Measurements from ENCODE around the gene KMT2D.
"Not testable (repeated sequence)": the region's sequence is repeated elsewhere in the genome, so short reads cannot be mapped to it uniquely, and the experiment has no call there.

The KMT2D gene

DNA sequence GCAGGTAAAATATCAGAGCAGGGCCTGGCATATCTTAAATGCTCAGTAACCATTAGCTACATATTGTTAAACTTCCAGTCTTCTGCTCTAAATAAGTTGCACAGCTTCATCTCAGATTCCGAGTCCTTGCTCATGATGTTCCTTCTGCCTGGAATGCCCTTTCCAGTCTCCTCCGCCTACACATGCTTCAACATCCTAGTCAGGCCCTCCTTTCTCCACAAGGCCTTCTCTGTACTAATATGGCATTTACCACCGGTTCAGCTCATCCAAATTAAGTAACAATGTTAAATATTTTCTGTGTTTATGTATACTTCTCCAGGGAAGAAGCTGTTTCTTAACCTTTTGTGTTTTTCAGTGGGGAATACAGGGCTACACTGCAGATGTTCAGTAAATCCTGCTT is 25.5 kb upstream of the KMT2D start:
- DNase-seq, result no peak

DNA sequence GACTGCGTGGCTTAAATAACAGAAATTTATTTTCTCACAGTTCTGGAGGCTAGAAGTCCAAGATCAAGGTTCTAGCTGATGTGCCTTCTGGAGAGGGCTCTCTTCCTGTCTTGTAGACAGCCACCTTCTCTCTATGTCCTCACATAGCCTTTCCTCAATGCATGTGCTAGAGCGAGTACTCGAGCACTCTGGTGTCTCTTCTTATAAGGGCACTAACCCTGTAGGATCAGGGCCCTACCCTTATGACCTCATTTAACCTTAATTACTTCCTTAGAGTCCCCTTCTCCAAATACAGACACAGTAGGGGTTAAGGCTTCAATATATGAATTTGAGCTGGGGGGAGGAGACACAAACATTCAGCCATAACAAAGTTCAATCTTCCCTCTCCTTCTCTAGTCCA is 23.8 kb upstream of the KMT2D start:
- DNase-seq, result no peak

DNA sequence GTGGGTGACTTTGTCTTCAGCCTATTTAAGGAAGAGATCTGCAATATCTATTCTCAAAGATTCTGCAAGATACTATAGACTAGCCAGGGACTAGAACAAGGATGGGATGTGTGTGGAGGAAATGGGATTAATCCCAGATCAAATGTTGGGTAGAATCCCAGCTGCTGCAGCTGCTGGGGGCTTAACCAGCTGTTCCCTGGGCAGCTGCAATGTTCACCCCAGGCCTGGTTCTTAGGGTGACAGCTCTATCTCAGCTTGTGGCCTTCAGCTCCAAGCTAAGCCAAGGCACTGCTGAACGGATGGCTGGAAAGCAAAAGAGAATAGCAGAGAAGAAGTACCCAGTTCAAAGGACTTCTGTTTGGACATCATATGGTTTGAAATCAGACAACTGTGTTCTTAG is 19.2 kb upstream of the KMT2D start:
- no peak for DNase-seq

DNA sequence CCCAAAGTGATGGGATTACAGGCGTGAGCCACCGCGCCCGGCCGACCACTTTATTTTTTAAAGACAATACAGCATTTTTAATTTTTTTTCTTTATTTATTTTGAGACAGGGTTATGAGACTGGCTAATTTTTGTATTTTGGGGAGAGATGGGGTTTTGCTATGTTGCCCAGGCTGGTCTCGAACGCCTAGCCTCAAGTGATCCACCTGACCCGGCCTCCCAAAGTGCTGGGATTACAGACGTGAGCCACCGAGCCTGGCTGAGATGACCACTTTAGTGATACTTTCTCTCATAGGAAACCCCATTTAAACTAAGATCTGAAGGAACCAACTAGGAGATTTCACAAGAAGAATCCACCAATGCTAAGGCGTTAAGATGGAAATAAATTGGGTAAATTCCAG is 10.4 kb upstream of the KMT2D start:
- no peak for DNase-seq

DNA sequence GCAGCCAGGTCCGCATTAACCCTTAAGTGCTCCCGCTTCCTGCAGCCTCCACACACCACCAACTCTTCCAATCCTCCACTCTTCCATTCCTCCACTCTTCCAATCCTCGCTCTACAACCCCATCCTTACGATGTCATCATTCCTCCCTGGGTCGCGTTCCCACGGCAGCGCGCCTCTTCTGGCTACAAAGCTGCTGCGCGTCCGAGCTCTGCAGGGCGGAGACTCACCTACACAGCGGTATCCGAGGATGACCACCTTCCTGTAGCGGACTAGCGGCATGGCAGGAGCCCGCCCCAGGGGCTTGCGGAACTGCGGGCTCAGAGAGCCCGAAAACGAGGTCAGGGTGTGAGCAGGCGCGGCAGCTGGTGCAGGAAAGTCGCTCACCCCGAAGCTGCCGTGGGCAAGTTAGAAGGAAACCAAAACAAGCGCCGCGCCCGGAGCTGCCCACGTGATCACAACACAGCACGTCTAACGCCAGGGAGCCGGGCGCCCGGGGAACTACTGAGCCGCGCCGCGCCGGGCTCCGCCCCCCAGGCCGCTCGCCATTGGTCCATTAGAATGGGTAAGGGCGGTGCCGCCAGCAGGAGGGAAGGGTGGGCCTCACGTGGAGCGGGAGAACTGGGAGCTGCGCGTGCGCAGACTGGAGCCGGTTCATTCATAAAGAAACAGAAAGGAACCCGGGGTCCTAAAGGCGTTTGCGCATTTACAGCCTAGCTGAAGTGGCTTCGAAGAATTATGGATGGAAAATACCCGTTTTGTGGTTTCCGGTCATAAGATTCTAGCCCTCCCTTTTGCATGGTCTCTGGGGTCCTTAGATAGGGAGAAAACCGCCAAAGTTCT is 9.1 kb upstream of the KMT2D start, which contains the start of gene RHEBL1:
RHEBL1 (minus strand) TSS at position 473 of the 840 bp plus-strand sequence; CDS start at position 279, 194 bp downstream.
- DNase-seq, result peak; percentile 99

DNA sequence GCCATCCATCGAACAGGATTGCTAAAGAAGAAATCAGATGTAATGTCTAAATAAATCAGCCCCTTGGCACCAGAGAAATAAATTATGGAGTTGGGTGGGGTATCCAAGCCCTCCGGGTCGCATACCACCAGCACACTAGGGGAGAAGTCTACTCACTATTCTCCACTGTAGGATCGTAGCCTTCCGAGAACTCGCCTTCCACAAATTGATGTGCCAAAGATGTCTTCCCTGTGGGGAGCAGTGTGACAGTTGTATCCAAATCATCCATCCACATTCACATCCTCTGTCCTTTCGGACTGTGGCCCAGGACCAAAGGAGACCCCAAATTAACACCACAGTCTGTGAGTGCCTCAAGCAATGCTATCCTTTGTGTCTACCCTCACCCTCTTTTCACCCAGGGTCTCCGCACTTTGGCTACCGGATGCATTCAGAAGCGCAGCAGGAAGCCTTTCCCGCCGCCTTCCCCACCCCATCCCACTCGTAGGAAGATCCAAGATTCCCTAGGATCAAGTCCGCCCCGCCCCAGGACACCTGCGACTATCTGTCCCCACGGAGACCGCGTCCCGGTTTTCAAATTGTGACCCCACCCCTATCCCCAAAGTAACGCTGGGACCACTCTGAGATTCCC is 8.4 kb upstream of the KMT2D start:
- no peak for DNase-seq

DNA sequence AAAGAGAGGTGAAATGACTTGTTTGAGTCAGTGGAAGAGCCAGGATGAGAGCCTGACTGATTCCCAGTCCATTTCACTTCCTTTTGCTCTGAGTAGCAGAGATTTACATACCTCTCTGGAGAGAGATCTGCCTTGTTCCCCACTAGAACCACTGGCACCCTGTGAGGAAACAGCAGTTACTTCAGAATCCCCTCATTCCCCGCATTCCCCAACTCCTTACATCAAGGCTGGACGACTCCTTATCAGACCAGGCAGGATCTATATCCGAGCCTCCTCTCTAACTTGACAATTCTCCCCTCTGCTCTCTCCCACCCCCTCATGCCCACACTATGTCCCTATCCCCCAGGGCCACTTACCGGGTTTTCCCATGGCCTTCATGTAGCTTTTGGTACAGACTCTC is 5.5 kb upstream of the KMT2D start:
- DNase-seq, result no peak

DNA sequence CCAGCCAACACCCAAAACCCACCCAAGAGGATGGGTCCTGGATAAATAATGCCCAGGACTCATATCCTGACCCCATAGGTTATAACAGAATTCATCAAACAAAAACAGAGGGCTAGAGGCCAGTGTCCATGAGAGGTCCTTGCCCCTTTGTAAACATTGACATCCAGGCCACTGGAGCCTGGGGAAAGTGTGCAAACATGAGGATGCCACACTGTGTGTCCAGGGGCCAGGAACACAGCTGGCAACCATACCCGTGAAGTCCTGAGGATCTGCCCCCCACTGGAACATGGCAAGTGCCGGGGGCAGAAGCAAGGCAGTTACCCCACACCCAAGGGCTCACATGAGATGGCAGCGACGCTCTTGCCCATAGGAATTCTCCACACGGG is 4.2 kb upstream of the KMT2D start:
- DNase-seq, result no peak

DNA sequence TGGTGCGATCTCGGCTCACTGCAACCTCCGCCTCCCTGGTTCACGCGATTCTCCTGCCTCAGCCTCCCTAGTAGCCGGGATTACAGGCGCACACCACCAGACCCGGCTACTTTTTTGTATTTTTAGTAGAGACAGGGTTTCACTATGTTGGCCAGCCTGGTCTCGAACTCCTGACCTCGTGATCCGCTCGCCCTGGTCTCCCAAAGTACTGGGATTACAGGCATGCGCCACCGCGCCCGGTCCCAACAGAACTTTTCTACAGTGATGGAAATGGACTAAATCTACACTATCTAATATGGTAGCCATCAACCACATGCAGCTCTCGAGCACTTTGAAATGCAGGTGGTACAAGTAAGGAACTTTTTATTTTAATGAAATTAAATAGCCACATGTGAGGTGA is 1.3 kb upstream of the KMT2D start:
- DNase-seq, result not testable (repeated sequence)

DNA sequence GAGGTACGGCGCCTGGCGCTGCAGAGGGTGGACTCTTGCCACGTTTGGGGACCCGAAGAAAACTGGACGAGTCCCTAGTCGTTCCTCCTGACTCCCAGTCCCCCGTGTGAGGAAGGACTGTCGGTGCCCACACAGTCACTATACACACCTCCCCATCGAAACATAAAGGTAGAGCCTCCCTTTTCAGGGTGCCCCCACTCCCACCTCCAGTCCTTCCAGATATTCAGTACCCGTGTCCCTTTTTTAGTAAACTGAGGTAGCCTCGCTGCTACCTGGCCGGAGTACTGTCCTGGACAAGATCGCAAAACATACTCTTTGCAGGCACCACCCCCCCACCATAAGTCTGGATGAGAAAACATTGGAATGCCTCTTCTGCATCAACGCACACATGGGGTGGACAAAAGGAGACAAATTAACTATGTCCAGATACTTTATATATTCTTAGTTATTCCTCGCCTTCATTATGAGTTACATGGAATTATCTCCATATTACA is 610 bp upstream of the KMT2D start:
- DNase-seq, result no peak

DNA sequence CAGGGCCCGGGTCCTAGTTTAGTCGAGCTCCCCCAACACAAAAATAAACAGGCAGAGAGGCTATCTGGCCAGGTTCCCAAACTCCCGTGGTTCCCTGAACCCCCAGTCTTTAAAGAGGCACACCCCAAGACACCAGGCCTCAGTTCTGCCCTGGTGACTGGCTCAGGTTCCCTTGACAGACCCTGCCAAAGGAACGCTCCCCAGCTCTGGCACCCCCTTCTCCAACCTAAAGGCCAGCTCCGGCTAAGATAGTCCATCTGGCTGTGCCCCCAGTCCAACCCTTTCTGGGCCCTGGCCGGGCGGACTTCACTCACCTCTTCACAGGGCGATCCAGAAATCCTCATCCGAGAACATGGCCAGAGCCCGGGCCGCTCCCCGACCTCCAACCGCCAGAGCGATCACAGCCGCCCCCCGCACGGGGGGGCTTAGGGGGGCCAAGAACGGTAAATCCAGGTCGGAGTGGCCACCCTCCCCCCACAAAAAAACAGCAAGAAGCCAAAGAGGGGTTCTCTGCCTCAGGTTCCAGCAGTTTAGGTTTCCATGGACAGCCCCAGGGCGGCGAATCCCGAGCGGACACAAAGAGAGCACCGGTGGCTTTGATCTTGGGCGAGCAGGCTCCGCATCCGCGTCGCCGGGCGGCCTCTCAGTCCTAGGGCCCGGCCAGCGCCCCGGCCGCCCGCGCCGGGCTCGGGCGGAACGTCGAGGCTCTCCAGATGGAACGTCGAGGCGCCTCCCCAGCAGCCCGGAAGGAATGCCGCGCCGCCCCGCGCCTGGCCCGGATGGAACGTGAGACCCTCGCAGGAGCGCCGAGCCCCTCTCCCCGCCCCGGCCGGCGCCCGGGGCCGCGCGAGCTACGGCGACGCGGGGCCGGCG is 1.1 kb downstream of the KMT2D start:
- DNase-seq, result peak; percentile 23

DNA sequence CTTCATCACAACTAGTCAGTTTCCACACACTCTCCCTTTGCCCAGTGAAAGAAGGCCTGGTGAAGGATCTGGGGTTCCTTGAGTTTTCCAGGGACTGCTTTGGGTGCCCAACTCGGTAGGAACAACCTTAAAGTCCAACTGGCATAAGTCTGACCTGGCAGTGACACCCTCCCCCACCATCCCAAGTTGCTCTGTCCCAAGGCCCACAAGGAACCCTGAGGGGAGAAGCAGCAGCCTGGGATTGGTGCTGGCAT is 1.6 kb downstream of the KMT2D start:
- DNase-seq, result no peak

DNA sequence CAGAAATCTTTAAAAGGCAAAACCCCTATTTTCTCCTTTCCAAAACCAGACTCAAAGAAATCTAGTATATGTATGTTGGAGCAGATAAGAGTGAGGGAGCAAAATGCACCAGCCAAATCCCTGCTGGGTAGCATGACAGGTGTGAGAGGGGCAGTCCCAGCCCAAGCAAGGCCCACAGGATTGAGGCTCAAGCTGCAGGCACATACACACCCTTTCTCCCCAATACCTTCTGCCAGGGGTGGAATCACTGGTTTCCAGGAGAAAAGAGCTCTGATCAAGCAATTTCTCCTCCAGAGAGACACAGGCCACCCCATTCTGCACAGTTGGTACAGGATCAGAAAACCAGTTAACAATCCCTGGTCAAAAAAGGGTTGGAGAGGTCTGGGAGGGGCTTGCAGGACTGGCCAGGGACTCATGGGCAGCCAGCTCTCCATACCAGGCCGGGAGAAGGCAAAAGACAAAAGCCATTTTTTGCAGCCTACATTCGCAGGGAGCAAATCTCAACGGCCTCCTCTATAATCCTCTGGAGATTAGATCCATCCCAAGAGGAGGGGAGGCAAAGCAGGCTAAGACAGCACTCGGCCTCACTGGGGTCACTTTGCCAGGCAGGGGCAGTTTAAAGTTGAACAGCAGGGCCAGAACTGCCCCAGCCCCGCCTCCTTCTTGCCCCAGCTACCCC is 2.1 kb downstream of the KMT2D start:
- DNase-seq, result no peak

DNA sequence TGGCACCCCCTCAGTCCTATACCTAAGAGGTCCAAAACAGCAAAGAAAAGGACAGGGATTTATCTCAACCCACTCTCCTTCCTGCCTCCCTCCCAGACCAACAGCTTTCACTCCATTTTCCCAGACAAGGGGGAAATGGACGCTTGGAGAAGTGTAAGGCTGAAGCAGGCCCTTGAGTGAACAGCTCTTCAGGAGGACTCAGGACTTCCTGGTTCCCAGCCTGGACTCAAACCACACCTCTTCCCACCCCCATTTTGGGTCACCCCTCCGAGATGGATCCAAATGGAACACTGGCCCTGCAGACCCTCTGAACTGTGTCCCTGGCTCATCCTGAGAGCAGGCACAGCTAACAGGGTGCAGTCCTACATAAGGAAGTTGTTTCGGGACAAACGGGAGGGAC is 2.7 kb downstream of the KMT2D start:
- no peak for DNase-seq

DNA sequence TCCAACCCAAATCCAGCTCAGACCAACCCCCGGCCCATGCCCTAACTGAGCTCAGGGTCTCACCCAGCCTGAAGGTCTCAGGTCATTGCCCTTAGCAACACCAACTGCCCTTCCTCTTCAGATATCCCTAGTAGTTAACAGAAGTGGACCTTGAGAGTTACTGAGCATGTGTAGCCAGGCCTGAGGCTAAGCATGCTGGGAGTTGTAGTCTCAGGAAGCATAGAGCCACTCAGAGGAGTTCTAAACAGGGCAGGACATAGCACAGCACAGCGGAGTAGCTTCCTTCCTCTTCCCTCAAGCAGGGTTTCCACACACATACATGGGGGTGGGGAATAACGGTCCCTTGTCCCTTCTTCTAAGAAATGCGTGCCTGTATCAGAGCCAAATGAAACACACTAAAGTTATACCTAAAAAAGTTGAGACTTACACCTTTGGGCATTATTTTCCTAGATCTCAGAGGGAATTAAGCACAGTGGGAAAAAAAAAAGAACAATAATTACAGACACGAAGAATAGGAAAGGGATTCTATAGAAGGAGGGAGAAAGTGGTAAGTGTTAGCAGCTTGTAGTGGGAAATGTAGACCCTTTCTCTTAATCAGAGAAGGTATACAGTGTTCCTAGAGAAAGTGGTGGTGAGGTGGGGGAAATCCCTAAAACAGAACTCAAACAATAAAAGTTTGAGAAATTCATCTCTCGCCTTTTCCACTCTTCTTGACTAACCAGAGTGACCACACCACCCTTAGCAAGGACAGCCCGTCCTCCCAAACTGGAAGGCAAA is 4.4 kb downstream of the KMT2D start:
- peak; percentile 22 for DNase-seq

DNA sequence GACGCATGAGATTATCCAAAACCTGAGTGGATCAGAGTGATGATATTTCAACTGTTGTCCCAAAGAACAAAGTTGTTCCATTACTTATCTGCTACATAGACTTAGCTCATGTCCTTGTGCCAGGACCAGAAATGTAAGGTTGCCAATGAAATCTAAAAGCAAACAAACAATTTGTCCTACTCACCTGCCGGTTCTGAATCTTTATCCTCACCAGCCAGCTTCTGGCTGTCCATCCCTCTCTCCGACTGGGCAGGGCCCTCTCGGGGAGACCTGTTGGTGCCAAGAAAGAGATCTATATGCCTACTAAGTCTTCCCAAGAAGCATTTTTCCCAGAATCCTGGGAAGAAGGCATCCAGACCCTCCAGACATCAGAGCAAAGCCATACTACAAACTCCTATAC is 5.5 kb downstream of the KMT2D start:
- no peak for DNase-seq

DNA sequence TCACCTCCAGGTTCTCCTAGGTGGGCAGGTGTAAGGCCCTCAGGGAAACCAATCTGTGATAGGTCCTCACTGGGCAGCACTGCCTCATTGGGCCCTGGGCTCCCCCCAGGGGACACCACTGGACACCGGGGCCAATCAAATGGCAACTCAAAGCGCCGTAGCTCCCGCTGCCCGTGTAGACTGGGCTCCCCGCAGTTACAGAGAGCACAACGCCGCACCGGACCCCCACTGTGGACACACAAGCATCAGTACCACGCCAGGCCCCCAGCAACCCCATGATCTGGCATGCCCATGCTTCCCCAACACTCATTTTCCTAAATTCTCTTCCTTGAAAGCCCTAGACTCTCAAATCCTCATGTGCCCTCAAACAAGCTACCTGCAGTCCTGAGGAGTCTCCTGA is 6.1 kb downstream of the KMT2D start:
- no peak for DNase-seq

DNA sequence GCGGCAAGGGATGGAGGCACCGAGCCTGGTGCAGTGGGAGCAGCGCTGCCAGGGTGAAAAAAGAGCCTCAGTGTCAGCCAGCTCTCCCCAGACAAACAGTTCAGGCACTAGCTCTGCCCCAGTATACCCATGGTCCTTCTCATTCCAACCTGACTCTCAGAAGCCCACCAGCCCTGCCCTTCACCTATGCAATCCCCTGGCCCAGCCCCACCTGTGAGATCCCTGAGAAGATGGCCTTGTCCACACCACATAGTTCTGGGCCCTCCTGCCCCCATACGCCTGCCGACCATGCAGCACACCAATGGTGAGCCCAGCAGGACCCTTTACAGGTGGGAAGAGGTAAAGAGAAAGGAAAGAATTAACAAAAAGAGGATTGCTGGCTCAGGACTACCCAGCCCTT is 6.5 kb downstream of the KMT2D start:
- DNase-seq, result no peak

DNA sequence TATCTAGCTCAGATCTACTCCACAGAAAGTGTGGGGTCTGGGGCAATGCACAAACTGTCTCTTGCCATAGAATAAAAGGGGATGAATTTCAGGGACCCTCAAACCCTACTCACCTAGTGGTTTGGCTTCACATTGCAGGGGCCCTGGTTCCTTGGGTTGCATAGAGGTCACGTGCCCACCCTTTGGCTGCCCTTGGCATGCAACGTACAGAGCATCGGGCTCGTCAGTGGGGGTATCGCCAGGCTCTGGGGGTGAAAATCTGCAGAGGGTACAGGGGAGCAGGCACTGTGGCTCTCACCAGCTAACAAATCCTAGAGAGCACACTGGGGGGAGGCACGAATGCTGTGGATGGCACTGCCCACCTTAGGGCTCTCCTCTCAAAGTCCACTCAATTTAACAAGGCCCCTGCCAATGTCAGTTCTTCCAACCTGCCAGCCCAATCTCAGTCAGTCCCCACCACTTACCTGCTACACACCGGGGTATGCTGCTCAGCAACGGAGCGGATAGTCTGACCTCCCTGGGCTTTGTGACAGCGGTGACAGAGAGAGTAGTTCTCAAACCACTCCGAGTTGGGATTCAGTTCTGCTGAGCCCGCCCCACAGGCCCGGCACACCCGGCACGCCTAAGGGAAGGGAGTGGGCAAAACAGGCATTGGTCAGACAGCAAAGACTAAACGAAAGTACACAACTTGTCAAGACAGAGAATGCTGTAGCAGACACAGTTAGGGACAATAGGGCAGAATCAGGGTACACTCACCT is 8.0 kb downstream of the KMT2D start:
- no peak for DNase-seq

DNA sequence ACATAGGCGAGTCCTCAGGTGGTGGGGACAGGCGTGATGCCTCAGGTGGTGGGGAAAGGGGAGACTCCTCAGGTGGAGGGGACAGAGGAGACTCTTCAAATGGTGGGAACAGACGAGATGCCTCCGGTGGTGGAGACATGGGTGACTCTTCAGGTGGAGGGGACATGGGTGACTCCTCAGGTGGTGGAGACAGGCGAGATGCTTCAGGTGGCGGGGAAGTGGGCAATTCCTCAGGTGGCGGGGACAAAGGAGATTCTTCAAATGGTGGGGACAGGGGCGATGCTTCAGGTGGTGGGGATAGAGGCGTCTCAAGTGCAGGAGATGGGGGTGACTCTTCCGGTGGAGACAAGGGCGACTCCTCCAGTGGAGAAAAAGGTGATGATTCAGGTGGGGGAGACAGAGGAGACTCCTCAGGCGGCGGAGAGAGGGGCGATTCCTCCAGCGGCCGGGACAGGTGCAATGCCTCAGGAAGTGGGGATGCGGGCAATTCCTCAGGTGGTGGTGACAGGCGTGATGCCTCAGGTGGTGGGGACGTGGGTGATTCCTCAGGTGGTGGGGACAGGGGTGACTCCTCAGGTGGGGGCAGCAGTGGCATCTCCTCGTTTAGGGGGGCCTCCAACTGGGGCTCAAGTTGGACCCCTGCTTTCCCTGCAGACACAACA is 8.7 kb downstream of the KMT2D start:
- DNase-seq, result no peak

DNA sequence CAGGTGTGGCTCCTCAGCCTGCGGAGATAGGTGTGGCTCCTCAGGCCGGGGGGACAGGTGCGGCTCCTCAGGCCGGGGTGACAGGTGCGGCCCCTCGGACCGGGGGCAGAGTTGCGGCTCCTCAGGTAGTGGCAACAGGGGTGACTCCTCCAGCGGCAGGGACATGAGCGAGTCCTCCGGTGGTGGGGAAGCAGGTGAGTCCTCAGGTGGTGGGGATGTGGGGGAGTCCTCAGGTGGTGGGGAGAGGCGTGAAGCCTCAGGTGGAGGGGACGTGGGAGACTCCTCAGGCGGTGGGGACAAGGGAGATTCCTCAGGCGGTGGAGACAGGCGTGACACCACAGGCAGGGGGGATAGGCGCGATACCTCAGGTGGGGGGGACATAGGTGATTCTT is 9.2 kb downstream of the KMT2D start:
- no peak for DNase-seq
